WTC11 (cell line): ENCODE data around the gene LIPM. TPM values are rescaled to one million over a fixed set of nuclear protein-coding genes. Genes with fewer than 3 reads are reported as not detected.

Experiments used
- ATAC-seq: fragments of 200-7000 bp; cut with Tn5 transposase; 2 replicates; pipeline ENCODE4 v1.10.0; 2021; ENCODE audit warnings: mild to moderate bottlenecking, moderate library complexity
- CTCF ChIA-PET: fragments of 300-600 bp; sonication (Branson Sonifier 250); formaldehyde crosslinking; loops from one replicate; lab custom pipeline; 2021; ENCODE audit warnings: antibody characterized with exemption; lab: Charles Lee
- POLR2A ChIA-PET: fragments of 350-600 bp; sonication (Branson Sonifier 250); formaldehyde crosslinking; loops from one replicate; lab custom pipeline; 2021; ENCODE audit warnings: antibody characterized with exemption; lab: Charles Lee
- DNase-seq: peaks from one replicate; pipeline ENCODE4 v3.0.0; 2021; ENCODE audit warnings: low spot score
- H3K27ac Mint-ChIP-seq: 2 replicates; pipeline ENCODE4 v1.8.0; 2021; ENCODE audit warnings: mixed read lengths
- H3K27me3 Mint-ChIP-seq: 2 replicates; pipeline ENCODE4 v1.8.0; 2021; ENCODE audit warnings: low read depth, mild to moderate bottlenecking, moderate library complexity, mixed read lengths
- H3K36me3 Mint-ChIP-seq: 2 replicates; pipeline ENCODE4 v1.8.0; 2021; ENCODE audit warnings: mixed read lengths
- H3K4me1 Mint-ChIP-seq: 2 replicates; pipeline ENCODE4 v1.8.0; 2022; ENCODE audit warnings: mixed read lengths
- H3K4me3 Mint-ChIP-seq: 2 replicates; pipeline ENCODE4 v1.8.0; 2021; ENCODE audit warnings: mild to moderate bottlenecking, moderate library complexity, mixed read lengths
- H3K9me3 Mint-ChIP-seq: 2 replicates; pipeline ENCODE4 v1.8.0; 2021; ENCODE audit warnings: mixed read lengths
- ATF1 ChIP-seq: sonication (generic); formaldehyde crosslinking; IDR thresholded peaks from 2 replicates; pipeline ENCODE4 v1.8.1; 2023; ENCODE audit warnings: mild to moderate bottlenecking, moderate library complexity, missing genetic modification reagents
- EMX1 ChIP-seq: fragments of 250-450 bp; sonication (Bioruptor Pico); IDR thresholded peaks from 2 replicates; pipeline ENCODE4 v1.8.0; 2021; ENCODE audit warnings: mild to moderate bottlenecking
- FOXP1 ChIP-seq: sonication (generic); formaldehyde crosslinking; IDR thresholded peaks from 2 replicates; pipeline ENCODE4 v1.8.0; 2022; ENCODE audit warnings: missing genetic modification reagents, mild to moderate bottlenecking, moderate library complexity, borderline replicate concordance
- GABPB1 ChIP-seq: sonication (generic); formaldehyde crosslinking; IDR thresholded peaks from 2 replicates; pipeline ENCODE4 v1.8.1; 2023; ENCODE audit warnings: mild to moderate bottlenecking, missing genetic modification reagents
- GTF2I ChIP-seq: fragments of 250-450 bp; sonication (Bioruptor Pico); conservative IDR thresholded peaks from 2 replicates; pipeline ENCODE4 v1.4.0; 2021; ENCODE audit warnings: mild to moderate bottlenecking
- IRF2 ChIP-seq: sonication (generic); formaldehyde crosslinking; IDR thresholded peaks from 2 replicates; pipeline ENCODE4 v1.8.0; 2022; ENCODE audit warnings: low read depth, missing genetic modification reagents, borderline replicate concordance
- JAZF1 ChIP-seq: fragments of 250-450 bp; sonication (Bioruptor Pico); IDR thresholded peaks from 2 replicates; pipeline ENCODE4 v1.9.0; 2021; ENCODE audit warnings: moderate library complexity, mild to moderate bottlenecking, inconsistent platforms
- JUN ChIP-seq: sonication (generic); formaldehyde crosslinking; IDR thresholded peaks from 2 replicates; pipeline ENCODE4 v1.8.0; 2023; ENCODE audit warnings: mild to moderate bottlenecking, missing genetic modification reagents
- MXD4 ChIP-seq: fragments of 250-450 bp; sonication (Bioruptor Pico); IDR thresholded peaks from 2 replicates; pipeline ENCODE4 v1.8.0; 2021; ENCODE audit warnings: mild to moderate bottlenecking, moderate library complexity, borderline replicate concordance
- SMAD4 ChIP-seq: sonication (generic); formaldehyde crosslinking; IDR thresholded peaks from 2 replicates; pipeline ENCODE4 v1.8.0; 2022; ENCODE audit warnings: mild to moderate bottlenecking, missing genetic modification reagents
- SOX15 ChIP-seq: fragments of 250-450 bp; sonication (Bioruptor Pico); IDR thresholded peaks from 2 replicates; pipeline ENCODE4 v1.9.0; 2021; ENCODE audit warnings: mild to moderate bottlenecking
- TEAD4 ChIP-seq: sonication (generic); formaldehyde crosslinking; IDR thresholded peaks from 2 replicates; pipeline ENCODE4 v1.8.0; 2022; ENCODE audit warnings: mild to moderate bottlenecking, missing genetic modification reagents
- ZNF121 ChIP-seq: sonication (generic); formaldehyde crosslinking; IDR thresholded peaks from 2 replicates; pipeline ENCODE4 v1.8.0; 2023; ENCODE audit warnings: missing genetic modification reagents
- ZNF138 ChIP-seq: sonication (generic); formaldehyde crosslinking; conservative IDR thresholded peaks from 2 replicates; pipeline ENCODE4 v1.8.1; 2022; ENCODE audit warnings: mild to moderate bottlenecking, moderate library complexity, missing genetic modification reagents
- ZNF317 ChIP-seq: sonication (generic); formaldehyde crosslinking; IDR thresholded peaks from 2 replicates; pipeline ENCODE4 v1.8.1; 2023; ENCODE audit warnings: low read depth, mild to moderate bottlenecking, moderate library complexity, missing genetic modification reagents, borderline replicate concordance
- ZNF396 ChIP-seq: fragments of 250-450 bp; sonication (Bioruptor Pico); IDR thresholded peaks from 2 replicates; pipeline ENCODE4 v1.8.0; 2021; ENCODE audit warnings: mild to moderate bottlenecking, moderate library complexity, borderline replicate concordance
- ZNF416 ChIP-seq: fragments of 250-450 bp; sonication (Bioruptor Pico); IDR thresholded peaks from 2 replicates; pipeline ENCODE4 v1.9.0; 2021; ENCODE audit warnings: mild to moderate bottlenecking, inconsistent platforms
- total RNA-seq: library from RNA; stranded (reverse); gene quantifications from 3 replicates; pipeline ENCODE4 v1.2.3, GENCODE V29; 2021
- TF ChIP-seq, protein P1 (sequence below): sonication (generic); formaldehyde crosslinking; IDR thresholded peaks from 2 replicates; pipeline ENCODE4 v1.8.1; 2022; ENCODE audit warnings: low read depth, mild to moderate bottlenecking, moderate library complexity, missing genetic modification reagents, borderline replicate concordance
- TF ChIP-seq, protein P2 (sequence below): fragments of 200-600 bp; IDR thresholded peaks from 2 replicates; pipeline ENCODE4 v1.8.0; 2022; ENCODE audit warnings: antibody characterized with exemption
- TF ChIP-seq, protein P3 (sequence below): fragments of 250-450 bp; sonication (Bioruptor Pico); IDR thresholded peaks from 2 replicates; pipeline ENCODE4 v1.8.0; 2021; ENCODE audit warnings: mild to moderate bottlenecking
- TF ChIP-seq, protein P4 (sequence below): fragments of 250-450 bp; sonication (Bioruptor Pico); IDR thresholded peaks from 2 replicates; pipeline ENCODE4 v1.9.0; 2021; ENCODE audit warnings: mild to moderate bottlenecking
- TF ChIP-seq, protein P5 (sequence below): sonication (generic); formaldehyde crosslinking; IDR thresholded peaks from 2 replicates; pipeline ENCODE4 v1.8.1; 2022; ENCODE audit warnings: mild to moderate bottlenecking, moderate library complexity, missing genetic modification reagents
- TF ChIP-seq, protein P6 (sequence below): sonication (generic); formaldehyde crosslinking; IDR thresholded peaks from 2 replicates; pipeline ENCODE4 v1.8.1; 2023; ENCODE audit warnings: mild to moderate bottlenecking, moderate library complexity, missing genetic modification reagents
- TF ChIP-seq, protein P7 (sequence below): sonication (generic); formaldehyde crosslinking; IDR thresholded peaks from 2 replicates; pipeline ENCODE4 v1.8.0; 2022; ENCODE audit warnings: mild to moderate bottlenecking, missing genetic modification reagents

Gene LIPM
- total RNA-seq, 1 experiment from 2014 or later, result not detected

DNA sequence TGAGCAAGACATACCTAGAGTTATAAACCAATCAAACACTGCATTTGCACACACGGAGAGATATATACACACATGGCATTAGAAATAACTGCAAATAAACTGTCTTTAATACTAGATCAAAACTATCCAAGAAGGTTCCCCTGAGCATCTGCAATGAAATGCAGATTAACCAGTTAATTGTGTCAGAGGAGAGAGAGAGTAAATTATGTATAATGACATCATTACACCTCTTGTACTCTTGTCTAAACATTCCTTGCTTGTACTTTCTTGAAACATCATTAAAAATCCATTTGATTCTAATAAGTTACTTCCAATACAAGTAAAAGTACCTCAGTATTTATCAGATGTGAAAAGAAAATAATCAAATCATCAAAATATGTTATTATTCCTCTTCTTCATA lies 48.2 kb downstream of the LIPM start:
- ATAC-seq (no peak), DNase-seq (no peak)
- Mint-ChIP-seq H3K4me1 (peaks cover 36% of the 10 kb centered on the region), H3K27me3 (no peaks in the 10 kb centered on the region), H3K36me3 (no peaks in the 10 kb centered on the region), H3K27ac (no peak overlapping the region), H3K4me3 (no peak overlapping the region), H3K9me3 (0 out of 2 replicates have a peak, but pooled peaks cover 5% of the 10 kb centered on the region)
- TF ChIP-seq, protein P1, sequence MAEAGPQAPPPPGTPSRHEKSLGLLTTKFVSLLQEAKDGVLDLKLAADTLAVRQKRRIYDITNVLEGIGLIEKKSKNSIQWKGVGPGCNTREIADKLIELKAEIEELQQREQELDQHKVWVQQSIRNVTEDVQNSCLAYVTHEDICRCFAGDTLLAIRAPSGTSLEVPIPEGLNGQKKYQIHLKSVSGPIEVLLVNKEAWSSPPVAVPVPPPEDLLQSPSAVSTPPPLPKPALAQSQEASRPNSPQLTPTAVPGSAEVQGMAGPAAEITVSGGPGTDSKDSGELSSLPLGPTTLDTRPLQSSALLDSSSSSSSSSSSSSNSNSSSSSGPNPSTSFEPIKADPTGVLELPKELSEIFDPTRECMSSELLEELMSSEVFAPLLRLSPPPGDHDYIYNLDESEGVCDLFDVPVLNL (CRISPR knock-in tag), result no peak
- TF ChIP-seq IRF2 (CRISPR knock-in tag) (no peak), SMAD4 (no peak), ATF1 (CRISPR knock-in tag) (no peak), GABPB1 (CRISPR knock-in tag) (no peak), ZNF317 (CRISPR knock-in tag) (no peak), ZNF396 (CRISPR knock-in tag) (no peak), TEAD4 (no peak), SOX15 (no peak), JAZF1 (CRISPR knock-in tag) (no peak), EMX1 (CRISPR knock-in tag) (no peak), JUN (CRISPR knock-in tag) (no peak), ZNF138 (CRISPR knock-in tag) (no peak), MXD4 (no peak)
- TF ChIP-seq, protein P2, sequence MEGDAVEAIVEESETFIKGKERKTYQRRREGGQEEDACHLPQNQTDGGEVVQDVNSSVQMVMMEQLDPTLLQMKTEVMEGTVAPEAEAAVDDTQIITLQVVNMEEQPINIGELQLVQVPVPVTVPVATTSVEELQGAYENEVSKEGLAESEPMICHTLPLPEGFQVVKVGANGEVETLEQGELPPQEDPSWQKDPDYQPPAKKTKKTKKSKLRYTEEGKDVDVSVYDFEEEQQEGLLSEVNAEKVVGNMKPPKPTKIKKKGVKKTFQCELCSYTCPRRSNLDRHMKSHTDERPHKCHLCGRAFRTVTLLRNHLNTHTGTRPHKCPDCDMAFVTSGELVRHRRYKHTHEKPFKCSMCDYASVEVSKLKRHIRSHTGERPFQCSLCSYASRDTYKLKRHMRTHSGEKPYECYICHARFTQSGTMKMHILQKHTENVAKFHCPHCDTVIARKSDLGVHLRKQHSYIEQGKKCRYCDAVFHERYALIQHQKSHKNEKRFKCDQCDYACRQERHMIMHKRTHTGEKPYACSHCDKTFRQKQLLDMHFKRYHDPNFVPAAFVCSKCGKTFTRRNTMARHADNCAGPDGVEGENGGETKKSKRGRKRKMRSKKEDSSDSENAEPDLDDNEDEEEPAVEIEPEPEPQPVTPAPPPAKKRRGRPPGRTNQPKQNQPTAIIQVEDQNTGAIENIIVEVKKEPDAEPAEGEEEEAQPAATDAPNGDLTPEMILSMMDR, result no peak
- TF ChIP-seq, protein P3, sequence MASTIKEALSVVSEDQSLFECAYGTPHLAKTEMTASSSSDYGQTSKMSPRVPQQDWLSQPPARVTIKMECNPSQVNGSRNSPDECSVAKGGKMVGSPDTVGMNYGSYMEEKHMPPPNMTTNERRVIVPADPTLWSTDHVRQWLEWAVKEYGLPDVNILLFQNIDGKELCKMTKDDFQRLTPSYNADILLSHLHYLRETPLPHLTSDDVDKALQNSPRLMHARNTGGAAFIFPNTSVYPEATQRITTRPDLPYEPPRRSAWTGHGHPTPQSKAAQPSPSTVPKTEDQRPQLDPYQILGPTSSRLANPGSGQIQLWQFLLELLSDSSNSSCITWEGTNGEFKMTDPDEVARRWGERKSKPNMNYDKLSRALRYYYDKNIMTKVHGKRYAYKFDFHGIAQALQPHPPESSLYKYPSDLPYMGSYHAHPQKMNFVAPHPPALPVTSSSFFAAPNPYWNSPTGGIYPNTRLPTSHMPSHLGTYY, result no peak
- TF ChIP-seq, protein P4, sequence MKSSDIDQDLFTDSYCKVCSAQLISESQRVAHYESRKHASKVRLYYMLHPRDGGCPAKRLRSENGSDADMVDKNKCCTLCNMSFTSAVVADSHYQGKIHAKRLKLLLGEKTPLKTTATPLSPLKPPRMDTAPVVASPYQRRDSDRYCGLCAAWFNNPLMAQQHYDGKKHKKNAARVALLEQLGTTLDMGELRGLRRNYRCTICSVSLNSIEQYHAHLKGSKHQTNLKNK (CRISPR knock-in tag), result no peak
- TF ChIP-seq, protein P5, sequence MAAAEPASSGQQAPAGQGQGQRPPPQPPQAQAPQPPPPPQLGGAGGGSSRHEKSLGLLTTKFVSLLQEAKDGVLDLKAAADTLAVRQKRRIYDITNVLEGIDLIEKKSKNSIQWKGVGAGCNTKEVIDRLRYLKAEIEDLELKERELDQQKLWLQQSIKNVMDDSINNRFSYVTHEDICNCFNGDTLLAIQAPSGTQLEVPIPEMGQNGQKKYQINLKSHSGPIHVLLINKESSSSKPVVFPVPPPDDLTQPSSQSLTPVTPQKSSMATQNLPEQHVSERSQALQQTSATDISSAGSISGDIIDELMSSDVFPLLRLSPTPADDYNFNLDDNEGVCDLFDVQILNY (CRISPR knock-in tag), result no peak
- ChIA-PET POLR2A (no interaction called here), CTCF (interaction anchor here (0.9 kb wide), 1 partner anchor 122 kb away, joined by 5 read pairs; no protein-coding TSS in a partner anchor)

DNA sequence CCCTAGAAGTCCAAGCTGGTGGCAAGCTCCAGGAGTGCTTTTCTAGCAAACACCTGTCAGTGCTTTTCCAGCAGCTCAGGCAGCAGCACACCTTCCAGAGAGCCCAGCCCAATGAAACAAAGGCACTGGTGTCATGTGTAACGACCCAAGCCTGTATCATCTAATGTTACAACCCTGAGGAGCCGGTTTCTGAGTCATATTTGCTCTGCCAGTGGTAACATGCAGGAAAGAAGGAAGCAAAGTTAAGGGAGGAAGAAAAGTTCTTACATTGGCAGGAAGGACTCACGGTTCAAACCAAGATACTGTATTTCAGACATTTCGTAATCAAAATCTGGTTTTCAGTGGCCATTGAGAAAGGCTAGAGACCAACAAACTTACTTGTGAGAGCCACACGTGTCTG lies 49.2 kb downstream of the LIPM start, which contains the start of gene ANKRD22:
Gene ANKRD22, minus strand, starts transcription at position 139 of the 400 bp plus-strand sequence. CDS start 237 bp downstream, outside the sequence.
- TF ChIP-seq FOXP1 (no peak), ZNF121 (no peak), ZNF416 (no peak), GTF2I (CRISPR knock-in tag) (no peak), JUN (CRISPR knock-in tag) (no peak)
- TF ChIP-seq, protein P6, sequence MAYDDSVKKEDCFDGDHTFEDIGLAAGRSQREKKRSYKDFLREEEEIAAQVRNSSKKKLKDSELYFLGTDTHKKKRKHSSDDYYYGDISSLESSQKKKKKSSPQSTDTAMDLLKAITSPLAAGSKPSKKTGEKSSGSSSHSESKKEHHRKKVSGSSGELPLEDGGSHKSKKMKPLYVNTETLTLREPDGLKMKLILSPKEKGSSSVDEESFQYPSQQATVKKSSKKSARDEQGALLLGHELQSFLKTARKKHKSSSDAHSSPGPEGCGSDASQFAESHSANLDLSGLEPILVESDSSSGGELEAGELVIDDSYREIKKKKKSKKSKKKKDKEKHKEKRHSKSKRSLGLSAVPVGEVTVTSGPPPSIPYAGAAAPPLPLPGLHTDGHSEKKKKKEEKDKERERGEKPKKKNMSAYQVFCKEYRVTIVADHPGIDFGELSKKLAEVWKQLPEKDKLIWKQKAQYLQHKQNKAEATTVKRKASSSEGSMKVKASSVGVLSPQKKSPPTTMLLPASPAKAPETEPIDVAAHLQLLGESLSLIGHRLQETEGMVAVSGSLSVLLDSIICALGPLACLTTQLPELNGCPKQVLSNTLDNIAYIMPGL (CRISPR knock-in tag), result no peak
- TF ChIP-seq, protein P1 (CRISPR knock-in tag), result no peak
- TF ChIP-seq, protein P7, sequence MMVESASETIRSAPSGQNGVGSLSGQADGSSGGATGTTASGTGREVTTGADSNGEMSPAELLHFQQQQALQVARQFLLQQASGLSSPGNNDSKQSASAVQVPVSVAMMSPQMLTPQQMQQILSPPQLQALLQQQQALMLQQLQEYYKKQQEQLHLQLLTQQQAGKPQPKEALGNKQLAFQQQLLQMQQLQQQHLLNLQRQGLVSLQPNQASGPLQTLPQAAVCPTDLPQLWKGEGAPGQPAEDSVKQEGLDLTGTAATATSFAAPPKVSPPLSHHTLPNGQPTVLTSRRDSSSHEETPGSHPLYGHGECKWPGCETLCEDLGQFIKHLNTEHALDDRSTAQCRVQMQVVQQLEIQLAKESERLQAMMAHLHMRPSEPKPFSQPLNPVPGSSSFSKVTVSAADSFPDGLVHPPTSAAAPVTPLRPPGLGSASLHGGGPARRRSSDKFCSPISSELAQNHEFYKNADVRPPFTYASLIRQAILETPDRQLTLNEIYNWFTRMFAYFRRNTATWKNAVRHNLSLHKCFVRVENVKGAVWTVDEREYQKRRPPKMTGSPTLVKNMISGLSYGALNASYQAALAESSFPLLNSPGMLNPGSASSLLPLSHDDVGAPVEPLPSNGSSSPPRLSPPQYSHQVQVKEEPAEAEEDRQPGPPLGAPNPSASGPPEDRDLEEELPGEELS (CRISPR knock-in tag), result no peak
- TF ChIP-seq, all 79 proteins: peak for 0
- no peak within 1 kb of the TSS for H3K4me3 Mint-ChIP-seq

More for the DNA sequence above, 49.2 kb downstream of the LIPM start, which contains the start of gene ANKRD22:
- no peaks in the 10 kb centered on the region for H3K36me3 Mint-ChIP-seq
- H3K4me1 Mint-ChIP-seq, result peaks cover 35% of the 10 kb centered on the region
- ChIA-PET POLR2A (no interaction called here), CTCF (interaction anchor here (0.9 kb wide), 1 partner anchor 123 kb away, joined by 5 read pairs; no protein-coding TSS in a partner anchor)
- 0 out of 2 replicates have a peak, but pooled peaks cover 4% of the 10 kb centered on the region for H3K9me3 Mint-ChIP-seq
- no peaks in the 10 kb centered on the region for H3K27me3 Mint-ChIP-seq
- 0 out of 2 replicates have a peak within 1 kb of the TSS, but pooled peaks have one; percentile 14 for H3K27ac Mint-ChIP-seq
- ATAC-seq, result peak; percentile 91
- DNase-seq, result no peak
